ENCODE data around the gene MRPL42. TPM values are rescaled to one million over a fixed set of nuclear protein-coding genes. Genes with fewer than 3 reads are reported as not detected.

Gene MRPL42
- total RNA-seq, 2 donors from 2014 or later: 42.2 to 70.0 TPM

- Mint-ChIP-seq H3K4me1 (peaks cover 49% of the 10 kb centered on the region), H3K4me3 (peak overlapping the region; percentile 90)
- no peak for ATAC-seq (replicated peaks)
These were observed 27.1 kb upstream of the MRPL42 start for GRCh38 chr12:93440043-93440835.

DNA sequence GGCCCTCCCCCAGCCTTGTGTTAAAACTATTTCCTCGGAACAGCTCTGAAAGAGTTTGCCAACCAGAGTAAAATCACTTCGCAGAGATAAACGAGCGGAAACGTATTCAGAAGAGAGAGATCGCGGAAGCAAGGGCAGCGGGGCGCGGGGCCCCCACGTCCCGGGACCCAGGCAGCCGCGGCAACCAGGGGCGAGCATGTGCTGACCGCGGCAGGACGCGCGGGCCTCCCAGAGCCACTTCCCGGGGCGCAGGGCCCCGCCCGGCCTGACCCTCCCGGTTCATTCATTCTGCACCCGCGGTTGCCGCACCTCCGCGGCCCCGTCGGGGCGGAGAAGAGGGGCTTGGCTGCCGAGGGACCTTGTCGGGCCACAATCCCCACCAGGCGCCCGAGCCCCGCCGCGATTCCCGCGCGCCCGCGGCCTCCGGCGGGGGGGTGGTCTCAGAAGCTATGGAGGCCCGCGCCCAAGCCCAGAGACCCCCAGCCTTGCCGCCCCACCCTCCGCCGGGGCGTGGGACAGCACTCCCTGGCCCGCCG lies 26.2 kb upstream of the MRPL42 start:
- peaks cover 31% of the 10 kb centered on the region for H3K36me3 Mint-ChIP-seq (ENCODE audit: low read depth)
- H3K4me3 Mint-ChIP-seq: peak overlapping the region; percentile 97
- H3K27me3 Mint-ChIP-seq: no peaks in the 10 kb centered on the region
- H3K9me3 Mint-ChIP-seq: no peaks in the 10 kb centered on the region
- peak; percentile 5 for ATAC-seq (replicated peaks)
- peak overlapping the region; percentile 96 for H3K27ac Mint-ChIP-seq
- peaks cover 47% of the 10 kb centered on the region for H3K4me1 Mint-ChIP-seq

More at GRCh38 chr12:93440043-93440835, 27.1 kb upstream of the MRPL42 start:
- Mint-ChIP-seq H3K27ac (peak overlapping the region; percentile 96), H3K36me3 (ENCODE audit: low read depth) (peaks cover 33% of the 10 kb centered on the region), H3K9me3 (no peaks in the 10 kb centered on the region), H3K27me3 (no peaks in the 10 kb centered on the region)

GRCh38 chr12:93441617-93442410 lies 25.5 kb upstream of the MRPL42 start, which contains the start of gene UBE2N:
TSS of gene UBE2N (minus strand) at chr12:93441947. CDS start at chr12:93441884, 63 bp downstream.
- Mint-ChIP-seq H3K36me3 (ENCODE audit: low read depth) (peaks cover 25% of the 10 kb centered on the region), H3K4me3 (peak within 1 kb of the TSS; percentile 97), H3K27me3 (no peaks in the 10 kb centered on the region), H3K4me1 (peaks cover 40% of the 10 kb centered on the region), H3K27ac (peak within 1 kb of the TSS; percentile 97), H3K9me3 (no peaks in the 10 kb centered on the region)
- peak; percentile 85 for ATAC-seq (replicated peaks)

DNA sequence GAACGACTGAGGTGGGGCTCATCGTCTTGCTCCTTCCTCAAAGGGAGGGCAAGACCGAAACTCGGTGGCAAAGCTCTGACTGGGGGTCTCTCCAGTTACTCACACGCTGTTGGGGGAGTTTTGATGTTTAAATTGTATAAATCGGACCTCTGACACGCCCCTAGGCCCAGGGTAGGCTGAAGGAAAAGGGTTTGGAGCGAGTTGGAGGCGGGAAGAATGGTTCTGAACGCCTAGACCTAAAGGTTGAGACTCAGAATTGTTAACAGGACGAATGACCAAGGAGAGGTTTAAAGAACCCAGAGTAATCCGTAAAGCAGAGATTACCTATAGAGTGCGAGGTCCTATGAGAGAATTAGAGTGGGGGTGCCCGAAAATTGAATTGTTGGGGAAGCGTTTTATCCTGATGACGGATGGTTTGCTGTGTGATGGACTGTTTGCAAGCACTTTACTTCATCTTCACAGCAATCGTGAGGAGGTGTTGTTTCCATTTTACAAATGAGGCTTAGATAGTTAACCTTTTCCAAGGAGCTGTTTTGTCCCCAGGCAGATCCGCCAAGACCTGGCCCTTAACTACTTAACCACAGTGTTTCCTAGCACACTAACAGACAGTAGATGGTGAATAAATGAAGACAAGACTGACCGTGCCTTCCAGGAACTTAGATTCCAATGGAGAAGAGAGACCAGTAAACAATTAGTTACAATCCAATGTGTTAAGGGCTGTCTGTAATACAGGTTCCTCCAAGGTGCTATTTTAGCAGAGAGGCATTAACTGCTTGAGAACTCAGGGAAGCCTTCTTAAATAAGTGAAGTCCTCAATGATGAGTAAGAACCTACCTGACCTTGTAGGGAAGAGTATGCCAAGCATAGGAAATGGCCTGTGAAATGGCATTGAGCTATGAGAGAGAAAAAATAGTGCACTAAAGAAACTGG lies 24.6 kb upstream of the MRPL42 start:
- peaks cover 38% of the 10 kb centered on the region for H3K4me1 Mint-ChIP-seq
- peak overlapping the region; percentile 97 for H3K27ac Mint-ChIP-seq
- peak overlapping the region; percentile 97 for H3K4me3 Mint-ChIP-seq
- no peaks in the 10 kb centered on the region for H3K27me3 Mint-ChIP-seq
- peaks cover 25% of the 10 kb centered on the region for H3K36me3 Mint-ChIP-seq (ENCODE audit: low read depth)
- ATAC-seq (replicated peaks): no peak
- no peaks in the 10 kb centered on the region for H3K9me3 Mint-ChIP-seq

DNA sequence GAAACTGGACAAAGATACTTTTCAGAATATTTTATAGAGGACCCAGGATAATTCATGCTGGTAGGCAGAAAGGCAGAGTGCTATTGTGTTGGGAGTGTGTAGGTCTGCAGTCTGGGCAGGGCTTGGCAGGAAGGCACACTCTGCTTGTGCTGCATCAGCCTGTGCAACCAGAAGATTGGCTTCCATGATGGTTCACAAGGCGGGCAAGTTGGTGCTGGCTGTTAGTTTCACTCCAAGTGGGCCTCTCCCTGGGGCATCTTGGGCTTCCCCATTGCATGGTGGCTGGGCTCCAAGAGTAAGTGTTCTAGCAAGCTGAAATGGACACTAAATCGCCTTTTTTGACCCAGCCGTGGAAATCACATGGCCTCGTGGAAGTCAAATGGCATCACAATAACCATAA lies 23.7 kb upstream of the MRPL42 start:
- no peak for ATAC-seq (replicated peaks)
- H3K4me3 Mint-ChIP-seq: no peak overlapping the region

GRCh38 chr12:93447555-93448290 lies 19.6 kb upstream of the MRPL42 start:
- Mint-ChIP-seq H3K27ac (peak overlapping the region; percentile 69), H3K27me3 (no peaks in the 10 kb centered on the region), H3K4me3 (peak overlapping the region; percentile 43), H3K4me1 (peaks cover 21% of the 10 kb centered on the region), H3K36me3 (ENCODE audit: low read depth) (no peaks in the 10 kb centered on the region), H3K9me3 (no peaks in the 10 kb centered on the region)
- peak; percentile 81 for ATAC-seq (replicated peaks)

More for the DNA sequence above, 23.7 kb upstream of the MRPL42 start:
- Mint-ChIP-seq H3K9me3 (no peaks in the 10 kb centered on the region), H3K36me3 (ENCODE audit: low read depth) (peaks cover 21% of the 10 kb centered on the region), H3K4me1 (peaks cover 34% of the 10 kb centered on the region), H3K27me3 (no peaks in the 10 kb centered on the region), H3K27ac (no peak overlapping the region)

- Mint-ChIP-seq H3K4me1 (peaks cover 18% of the 10 kb centered on the region), H3K36me3 (ENCODE audit: low read depth) (no peaks in the 10 kb centered on the region), H3K9me3 (no peaks in the 10 kb centered on the region), H3K27me3 (no peaks in the 10 kb centered on the region), H3K27ac (no peak overlapping the region), H3K4me3 (no peak overlapping the region)
- no peak for ATAC-seq (replicated peaks)
These were observed 18.5 kb upstream of the MRPL42 start for GRCh38 chr12:93448796-93449195.

DNA sequence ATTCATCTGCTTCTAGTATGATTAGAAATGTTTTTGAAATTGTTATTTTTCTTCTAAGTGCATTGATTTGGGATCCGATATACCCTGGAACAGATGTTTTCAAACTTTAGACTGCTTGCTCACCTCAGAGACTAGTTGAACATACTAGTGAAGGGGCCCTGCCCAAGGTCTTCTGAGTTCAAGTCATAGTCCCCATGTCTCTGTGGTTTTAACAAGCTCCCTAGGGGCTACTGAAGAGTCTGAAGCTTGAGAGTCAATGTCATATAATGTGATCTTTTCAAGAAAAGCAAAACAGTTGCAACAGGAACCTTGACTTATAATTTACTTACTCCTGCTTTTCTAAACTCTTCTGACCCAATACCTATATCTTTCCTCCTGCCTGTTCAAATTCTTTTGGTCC lies 18.0 kb upstream of the MRPL42 start:
- no peak for ATAC-seq (replicated peaks)
- H3K36me3 Mint-ChIP-seq (ENCODE audit: low read depth): no peaks in the 10 kb centered on the region
- H3K4me3 Mint-ChIP-seq: no peak overlapping the region
- no peaks in the 10 kb centered on the region for H3K27me3 Mint-ChIP-seq
- H3K4me1 Mint-ChIP-seq: peaks cover 18% of the 10 kb centered on the region
- H3K9me3 Mint-ChIP-seq: no peaks in the 10 kb centered on the region
- no peak overlapping the region for H3K27ac Mint-ChIP-seq

DNA sequence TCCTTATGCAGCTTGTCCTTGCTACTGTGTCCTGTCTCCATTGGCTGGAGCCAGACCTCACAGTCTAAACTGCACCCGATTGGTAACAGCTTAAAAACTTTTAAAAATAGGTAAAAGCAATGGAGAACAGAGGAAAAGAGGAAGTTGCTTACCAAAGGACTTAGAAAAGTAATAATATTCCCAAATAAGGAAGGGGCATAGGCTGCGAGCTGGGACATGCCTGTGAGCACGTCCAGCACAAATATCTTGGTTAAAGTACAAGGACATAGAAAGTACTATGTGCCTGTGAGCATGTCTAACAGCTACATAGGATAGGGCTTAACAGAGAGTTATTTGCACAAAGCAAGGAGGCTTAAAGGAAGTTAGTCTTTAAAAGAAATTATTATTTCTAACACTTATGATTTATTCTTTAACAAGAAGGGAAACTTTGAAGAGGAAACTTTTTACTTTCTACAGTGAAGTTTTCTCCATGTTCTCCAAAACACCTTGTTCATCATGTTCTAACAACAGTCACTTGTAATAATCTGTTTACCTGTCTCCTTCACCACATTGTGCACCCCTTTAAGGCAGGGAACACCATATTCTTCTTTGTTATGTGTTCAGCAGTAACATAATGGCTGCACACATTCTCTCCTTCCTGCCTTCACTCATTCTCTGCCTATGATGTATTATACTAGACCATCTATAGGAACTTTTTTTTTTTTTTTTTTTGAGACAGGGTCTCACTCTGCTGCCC lies 15.7 kb upstream of the MRPL42 start:
- H3K9me3 Mint-ChIP-seq: no peaks in the 10 kb centered on the region
- no peak overlapping the region for H3K27ac Mint-ChIP-seq
- H3K27me3 Mint-ChIP-seq: no peaks in the 10 kb centered on the region
- peaks cover 18% of the 10 kb centered on the region for H3K4me1 Mint-ChIP-seq
- H3K36me3 Mint-ChIP-seq (ENCODE audit: low read depth): no peaks in the 10 kb centered on the region
- H3K4me3 Mint-ChIP-seq: no peak overlapping the region
- ATAC-seq (replicated peaks): no peak

GRCh38 chr12:93453633-93454032 lies 13.7 kb upstream of the MRPL42 start:
- Mint-ChIP-seq H3K4me1 (peaks cover 7% of the 10 kb centered on the region), H3K4me3 (no peak overlapping the region), H3K9me3 (no peaks in the 10 kb centered on the region), H3K27me3 (no peaks in the 10 kb centered on the region), H3K36me3 (ENCODE audit: low read depth) (no peaks in the 10 kb centered on the region), H3K27ac (no peak overlapping the region)
- no peak for ATAC-seq (replicated peaks)

DNA sequence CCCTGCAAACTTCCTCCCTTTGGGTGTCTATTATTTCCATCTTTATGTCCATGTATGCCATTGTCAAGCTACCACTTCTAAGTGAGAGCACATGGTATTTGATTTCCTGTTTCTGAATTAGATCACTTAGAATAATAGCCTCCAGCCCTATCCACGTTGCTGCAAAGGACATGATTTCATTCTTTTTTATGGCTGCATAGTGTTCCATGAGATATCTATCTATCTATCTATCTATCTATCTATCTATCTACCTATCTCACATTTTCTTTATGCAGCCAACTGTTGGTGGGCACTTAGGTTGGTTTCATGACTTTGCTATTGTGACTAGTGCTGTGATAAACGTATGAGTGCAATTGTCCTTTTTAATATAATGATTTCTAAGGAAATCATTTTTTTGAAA lies 11.2 kb upstream of the MRPL42 start:
- Mint-ChIP-seq H3K4me3 (no peak overlapping the region), H3K4me1 (no peaks in the 10 kb centered on the region), H3K36me3 (ENCODE audit: low read depth) (no peaks in the 10 kb centered on the region), H3K27me3 (peaks cover 2% of the 10 kb centered on the region), H3K27ac (no peak overlapping the region), H3K9me3 (no peaks in the 10 kb centered on the region)
- ATAC-seq (replicated peaks): no peak

GRCh38 chr12:93459097-93459496 lies 8.2 kb upstream of the MRPL42 start:
- peaks cover 3% of the 10 kb centered on the region for H3K27me3 Mint-ChIP-seq
- H3K4me3 Mint-ChIP-seq: no peak overlapping the region
- no peak for ATAC-seq (replicated peaks)
- H3K9me3 Mint-ChIP-seq: no peaks in the 10 kb centered on the region
- no peak overlapping the region for H3K27ac Mint-ChIP-seq
- no peaks in the 10 kb centered on the region for H3K36me3 Mint-ChIP-seq (ENCODE audit: low read depth)
- H3K4me1 Mint-ChIP-seq: no peaks in the 10 kb centered on the region

DNA sequence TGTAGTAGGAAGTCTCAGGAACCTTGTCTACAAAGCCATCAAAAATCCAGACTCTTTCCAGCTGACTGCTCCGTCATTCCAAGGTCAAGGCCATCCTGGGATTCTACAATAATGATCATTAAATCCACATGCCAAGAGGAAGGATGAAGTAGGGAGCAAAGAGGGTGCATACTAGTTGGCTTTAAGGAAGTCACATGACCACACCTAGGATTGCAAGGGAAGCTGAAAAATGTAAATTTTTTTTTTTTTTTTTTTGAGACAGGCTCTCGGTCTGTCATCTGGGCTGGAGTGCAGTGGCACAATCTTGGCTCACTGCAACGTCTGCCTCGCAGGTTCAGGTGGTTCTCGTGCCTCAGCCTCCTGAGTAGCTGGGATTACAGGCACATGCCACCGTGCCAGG lies 7.3 kb upstream of the MRPL42 start:
- Mint-ChIP-seq H3K9me3 (no peaks in the 10 kb centered on the region), H3K36me3 (ENCODE audit: low read depth) (no peaks in the 10 kb centered on the region), H3K4me3 (no peak overlapping the region), H3K27me3 (peaks cover 3% of the 10 kb centered on the region), H3K4me1 (no peaks in the 10 kb centered on the region), H3K27ac (no peak overlapping the region)
- no peak for ATAC-seq (replicated peaks)
